ENCODE measurements around the gene NPPB. TPM values are rescaled to one million over a fixed set of nuclear protein-coding genes. Genes with fewer than 3 reads are reported as not detected.
A peak's percentile ranks its signal among the peaks of the same experiment; 100 is the strongest.

NPPB gene
- total RNA-seq, 1 donor from 2014 or later: not detected

GRCh38 chr1:11862890-11863289, 4.1 kb upstream of the NPPB start:
- Mint-ChIP-seq H3K4me3 (no peak overlapping the region), H3K36me3 (ENCODE audit: low read depth) (no peaks in the 10 kb centered on the region), H3K9me3 (no peaks in the 10 kb centered on the region), H3K27me3 (peaks cover 44% of the 10 kb centered on the region), H3K27ac (no peak overlapping the region), H3K4me1 (no peaks in the 10 kb centered on the region)
- CTCF ChIA-PET: no interaction called here
- TF ChIP-seq CTCF (IDR thresholded peaks at IDR 0.05): no peak
- no peak for ATAC-seq (ENCODE audit: low read depth)
- intact Hi-C loops (cut with micrococcal nuclease): no loop called here
- DNase-seq: no peak
- POLR2A ChIA-PET: no interaction called here

DNA sequence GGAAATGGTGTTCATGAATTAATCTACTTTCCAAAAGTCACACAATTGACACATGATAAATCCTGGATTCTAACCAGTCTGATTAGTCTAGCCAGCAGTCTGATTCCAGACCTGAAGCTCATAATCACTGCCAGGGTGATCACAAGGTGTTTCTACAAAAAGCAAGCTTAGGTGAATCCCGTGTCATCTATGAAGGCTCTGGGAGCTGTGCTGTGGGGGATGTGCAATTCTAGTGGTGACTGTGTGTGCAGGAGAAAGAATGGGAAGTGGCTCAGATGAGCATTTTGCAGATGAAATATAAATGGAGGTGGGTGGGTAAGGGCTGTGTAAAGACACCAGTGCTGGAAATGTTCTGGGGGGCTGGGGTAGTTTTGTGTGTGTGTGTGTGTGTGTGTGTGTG, 1.8 kb upstream of the NPPB start:
- CTCF ChIA-PET: no interaction called here
- Mint-ChIP-seq H3K27ac (no peak overlapping the region), H3K36me3 (ENCODE audit: low read depth) (no peaks in the 10 kb centered on the region), H3K4me1 (no peaks in the 10 kb centered on the region), H3K9me3 (no peaks in the 10 kb centered on the region), H3K27me3 (peaks cover 55% of the 10 kb centered on the region), H3K4me3 (no peak overlapping the region)
- TF ChIP-seq CTCF (IDR thresholded peaks at IDR 0.05): no peak
- POLR2A ChIA-PET: interaction anchor here (0.6 to 1.5 kb wide), 2 partner anchors 14 to 47 kb away, joined by 3 to 7 read pairs; no protein-coding TSS in a partner anchor
- intact Hi-C loops (cut with micrococcal nuclease): no loop called here
- DNase-seq: no peak
- ATAC-seq (ENCODE audit: low read depth): no peak

GRCh38 chr1:11860083-11860482, 1.3 kb upstream of the NPPB start:
- ChIA-PET POLR2A (no interaction called here), CTCF (no interaction called here)
- Mint-ChIP-seq H3K36me3 (ENCODE audit: low read depth) (no peaks in the 10 kb centered on the region), H3K4me1 (no peaks in the 10 kb centered on the region), H3K27me3 (peaks cover 55% of the 10 kb centered on the region), H3K9me3 (no peaks in the 10 kb centered on the region), H3K4me3 (no peak overlapping the region), H3K27ac (no peak overlapping the region)
- intact Hi-C loops (cut with micrococcal nuclease): no loop called here
- no peak for ATAC-seq (ENCODE audit: low read depth)
- TF ChIP-seq CTCF (IDR thresholded peaks at IDR 0.05): no peak
- no peak for DNase-seq

DNA sequence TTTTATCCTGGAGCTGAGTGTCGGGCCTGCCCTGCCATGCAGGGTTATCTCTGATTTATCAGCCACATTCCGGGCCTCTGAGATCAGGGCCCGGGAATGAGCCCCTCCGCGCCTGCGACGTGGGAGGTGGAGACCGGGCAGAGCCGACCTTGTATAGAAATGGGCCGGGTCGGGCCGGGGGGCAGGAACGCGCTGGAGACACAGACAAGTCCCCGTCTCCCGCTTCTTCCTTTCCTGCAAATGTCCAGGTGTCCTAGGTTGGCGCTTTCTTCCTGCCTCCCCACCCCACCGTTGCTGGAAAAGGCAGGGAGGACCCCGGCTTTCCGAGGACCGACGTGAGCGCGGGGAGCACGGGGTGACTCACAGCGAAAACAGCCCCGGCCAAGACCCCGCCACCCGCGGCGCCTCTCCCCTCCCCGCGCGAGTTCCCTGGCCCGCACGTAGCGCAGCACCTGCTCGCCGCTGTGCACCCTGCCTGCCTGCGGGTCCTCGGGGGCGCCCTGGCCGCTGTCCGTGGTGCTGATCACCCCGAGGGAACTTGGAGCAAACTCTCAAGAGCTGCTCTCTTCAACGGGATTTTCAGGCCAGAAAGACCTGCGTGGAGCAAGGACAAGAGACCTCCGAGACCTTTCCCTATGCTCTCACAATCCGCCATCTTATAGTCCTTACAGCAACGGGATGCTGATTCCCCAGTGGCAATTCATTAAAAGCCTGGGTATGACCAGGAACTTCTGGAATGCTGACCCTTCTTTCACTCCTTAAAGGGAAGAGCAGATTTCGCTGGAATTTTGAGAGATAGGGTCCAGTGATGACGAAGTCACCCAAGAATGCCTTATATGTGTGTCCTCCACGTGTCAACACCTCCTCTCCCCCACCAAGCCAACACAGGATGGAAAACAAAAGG, 475 bp upstream of the NPPB start:
- Mint-ChIP-seq H3K4me3 (no peak overlapping the region), H3K4me1 (no peaks in the 10 kb centered on the region), H3K9me3 (no peaks in the 10 kb centered on the region), H3K27ac (no peak overlapping the region), H3K27me3 (peaks cover 55% of the 10 kb centered on the region), H3K36me3 (ENCODE audit: low read depth) (no peaks in the 10 kb centered on the region)
- POLR2A ChIA-PET: no interaction called here
- no peak for TF ChIP-seq CTCF (IDR thresholded peaks at IDR 0.05)
- peak; percentile 65 for DNase-seq
- CTCF ChIA-PET: no interaction called here
- intact Hi-C loops (cut with micrococcal nuclease): no loop called here
- peak; percentile 84 for ATAC-seq (ENCODE audit: low read depth)

- DNase-seq: no peak
- no peak for ATAC-seq (ENCODE audit: low read depth)
- Mint-ChIP-seq H3K9me3 (no peaks in the 10 kb centered on the region), H3K36me3 (ENCODE audit: low read depth) (no peaks in the 10 kb centered on the region), H3K27me3 (peaks cover 51% of the 10 kb centered on the region), H3K4me3 (no peak overlapping the region), H3K27ac (no peak overlapping the region), H3K4me1 (no peaks in the 10 kb centered on the region)
- intact Hi-C loops (cut with micrococcal nuclease): no loop called here
- ChIA-PET POLR2A (no interaction called here), CTCF (no interaction called here)
- TF ChIP-seq CTCF (IDR thresholded peaks at IDR 0.05): no peak
Observed at GRCh38 chr1:11858158-11858557, 587 bp downstream of the NPPB start.
